Panc1 (cell line): Measurements from ENCODE around the gene TAS2R8. TPM values are rescaled to one million over a fixed set of nuclear protein-coding genes. Genes with fewer than 3 reads are reported as not detected.

Source experiments
- ATAC-seq: fragments of 200-7000 bp; cut with Tn5 transposase; 2 replicates; pipeline ENCODE4 v1.9.1; 2020; ENCODE audit warnings: mild to moderate bottlenecking, moderate library complexity
- BruUV-seq: library from RNA; stranded (reverse); fragments of 400-500 nt; replicated peaks from 2 replicates; lab custom pipeline; 2021; lab: Mats Ljungman, UMichigan
- CTCF ChIA-PET: fragments of 300-600 bp; sonication (Branson Sonifier 250); formaldehyde crosslinking; loops from one replicate; lab custom pipeline; 2022; ENCODE audit warnings: antibody characterized with exemption; lab: Charles Lee
- POLR2A ChIA-PET: fragments of 300-600 bp; sonication (Branson Sonifier 250); formaldehyde crosslinking; loops from one replicate; lab custom pipeline; 2022; ENCODE audit warnings: antibody characterized with exemption; lab: Charles Lee
- DNase-seq: peaks from one replicate; pipeline ENCODE4 v3.0.0-alpha.2; 2010; ENCODE audit warnings: low read depth, low spot score
- H3K27ac ChIP-seq: 2 replicates; pipeline ENCODE4 v1.5.1; 2011; ENCODE audit warnings: mild to moderate bottlenecking, low read length, inconsistent platforms
- H3K27me3 ChIP-seq: fragments of 200-500 bp; sonication (Bioruptor generic); 2 replicates; pipeline ENCODE4 v1.6.0; 2014; ENCODE audit warnings: low read length, inconsistent platforms; ENCODE audit not compliant: control insufficient read depth, insufficient read depth
- H3K36me3 ChIP-seq: fragments of 200-500 bp; sonication (Bioruptor generic); 2 replicates; pipeline ENCODE4 v1.5.1; 2014; ENCODE audit warnings: inconsistent platforms, mild to moderate bottlenecking, low read length, moderate library complexity; ENCODE audit not compliant: control insufficient read depth, insufficient read depth
- H3K4me1 ChIP-seq: 2 replicates; pipeline ENCODE4 v1.5.1; 2011; ENCODE audit warnings: inconsistent platforms, mild to moderate bottlenecking, low read length, moderate library complexity; ENCODE audit not compliant: control insufficient read depth, insufficient read depth
- H3K4me3 ChIP-seq, 2 experiments: 2 replicates each; pipeline ENCODE4 v1.5.1; 2011 to 2012; ENCODE audit warnings: low read depth in 2 of 2, low read length in 2 of 2, mild to moderate bottlenecking in 2 of 2, inconsistent platforms in 1 of 2, moderate library complexity in 1 of 2
- H3K9me3 ChIP-seq: fragments of 200-500 bp; sonication (Bioruptor generic); 2 replicates; pipeline ENCODE4 v1.5.1; 2014; ENCODE audit warnings: low read depth, mild to moderate bottlenecking, inconsistent platforms, low read length, moderate library complexity; ENCODE audit not compliant: control insufficient read depth, insufficient read depth
- POLR2AphosphoS5 ChIP-seq: IDR thresholded peaks from 2 replicates; pipeline ENCODE4 v1.6.1; 2012; ENCODE audit warnings: mild to moderate bottlenecking, low read depth, low read length, moderate library complexity
- SIN3A ChIP-seq: IDR thresholded peaks from 2 replicates; pipeline ENCODE4 v1.6.1; 2012; ENCODE audit warnings: low read depth, mild to moderate bottlenecking, low read length, moderate library complexity, borderline replicate concordance; ENCODE audit not compliant: insufficient read depth
- TCF7L2 ChIP-seq: IDR thresholded peaks from 2 replicates; pipeline ENCODE4 v1.6.1; 2011; ENCODE audit warnings: mild to moderate bottlenecking, low read depth, low read length, inconsistent platforms
- in situ Hi-C: cut with HindIII; loops from 2 replicates; pipeline ENCODE4 v1.10.0; 2016; ENCODE audit warnings: low sequenced_read_pairs, low pct_unique_long_range_greater_than_20kb
- intact Hi-C: fragments of 100-400 bp; cut with micrococcal nuclease; formaldehyde crosslinking; loops from one replicate; pipeline ENCODE4 v1.10.0; 2022; ENCODE audit not compliant: unreplicated experiment
- total RNA-seq: library from RNA; stranded (reverse); gene quantifications from one replicate; pipeline ENCODE4 v1.2.1, GENCODE V29; 2021; ENCODE audit not compliant: unreplicated experiment
- TF ChIP-seq, protein P1 (sequence below), 2 experiments: IDR thresholded peaks; 2 replicates each; pipeline ENCODE4 v1.6.1; 2011 to 2012; ENCODE audit warnings: low read depth in 2 of 2, control low read depth in 1 of 2, low read length in 1 of 2, mild to moderate bottlenecking in 1 of 2, moderate library complexity in 1 of 2; ENCODE audit not compliant: insufficient read depth in 1 of 2
- TF ChIP-seq, protein P2 (sequence below): fragments of 450-650 bp; IDR thresholded peaks from 2 replicates; pipeline ENCODE4 v1.5.1; 2017; ENCODE audit warnings: mild to moderate bottlenecking

The TAS2R8 gene
- total RNA-seq, 1 experiment from 2014 or later: not detected

DNA sequence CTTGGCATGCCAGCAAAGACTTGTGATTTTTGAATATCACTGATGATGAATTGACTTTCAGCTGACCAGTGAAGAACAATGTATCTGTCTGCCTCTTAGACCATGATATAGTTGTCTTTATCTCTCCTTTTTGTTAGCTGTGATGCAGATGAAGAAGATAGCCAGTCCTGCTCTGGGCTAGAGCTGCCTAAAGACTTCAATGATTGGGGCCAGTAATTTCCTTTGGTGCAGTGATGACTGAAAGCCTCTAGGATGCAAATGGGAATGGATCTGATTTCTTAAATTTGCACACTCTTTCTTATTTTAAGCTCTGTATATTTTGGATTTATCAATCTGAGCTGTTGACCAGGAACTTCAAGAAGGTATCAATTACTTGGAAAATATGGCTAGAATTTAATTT, 3.0 kb upstream of the TAS2R8 start, which contains the start of gene TAS2R9:
TSS of gene TAS2R9 (minus strand) at position 101 of the 400 bp plus-strand sequence. CDS start at position 8, 93 bp downstream.
- ChIA-PET CTCF (no interaction called here), POLR2A (no interaction called here)
- BruUV-seq: no TSS peak
- Histone ChIP-seq H3K27me3 (no peaks in the 10 kb centered on the region), H3K4me3 (no peak within 1 kb of the TSS), H3K4me1 (no peaks in the 10 kb centered on the region), H3K9me3 (no peaks in the 10 kb centered on the region), H3K36me3 (no peaks in the 10 kb centered on the region), H3K27ac (no peak within 1 kb of the TSS)
- in situ Hi-C loops: no loop called here
- no peak for TF ChIP-seq SIN3A
- no peak for TF ChIP-seq POLR2AphosphoS5
- TF ChIP-seq, protein P1, sequence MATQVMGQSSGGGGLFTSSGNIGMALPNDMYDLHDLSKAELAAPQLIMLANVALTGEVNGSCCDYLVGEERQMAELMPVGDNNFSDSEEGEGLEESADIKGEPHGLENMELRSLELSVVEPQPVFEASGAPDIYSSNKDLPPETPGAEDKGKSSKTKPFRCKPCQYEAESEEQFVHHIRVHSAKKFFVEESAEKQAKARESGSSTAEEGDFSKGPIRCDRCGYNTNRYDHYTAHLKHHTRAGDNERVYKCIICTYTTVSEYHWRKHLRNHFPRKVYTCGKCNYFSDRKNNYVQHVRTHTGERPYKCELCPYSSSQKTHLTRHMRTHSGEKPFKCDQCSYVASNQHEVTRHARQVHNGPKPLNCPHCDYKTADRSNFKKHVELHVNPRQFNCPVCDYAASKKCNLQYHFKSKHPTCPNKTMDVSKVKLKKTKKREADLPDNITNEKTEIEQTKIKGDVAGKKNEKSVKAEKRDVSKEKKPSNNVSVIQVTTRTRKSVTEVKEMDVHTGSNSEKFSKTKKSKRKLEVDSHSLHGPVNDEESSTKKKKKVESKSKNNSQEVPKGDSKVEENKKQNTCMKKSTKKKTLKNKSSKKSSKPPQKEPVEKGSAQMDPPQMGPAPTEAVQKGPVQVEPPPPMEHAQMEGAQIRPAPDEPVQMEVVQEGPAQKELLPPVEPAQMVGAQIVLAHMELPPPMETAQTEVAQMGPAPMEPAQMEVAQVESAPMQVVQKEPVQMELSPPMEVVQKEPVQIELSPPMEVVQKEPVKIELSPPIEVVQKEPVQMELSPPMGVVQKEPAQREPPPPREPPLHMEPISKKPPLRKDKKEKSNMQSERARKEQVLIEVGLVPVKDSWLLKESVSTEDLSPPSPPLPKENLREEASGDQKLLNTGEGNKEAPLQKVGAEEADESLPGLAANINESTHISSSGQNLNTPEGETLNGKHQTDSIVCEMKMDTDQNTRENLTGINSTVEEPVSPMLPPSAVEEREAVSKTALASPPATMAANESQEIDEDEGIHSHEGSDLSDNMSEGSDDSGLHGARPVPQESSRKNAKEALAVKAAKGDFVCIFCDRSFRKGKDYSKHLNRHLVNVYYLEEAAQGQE (IDR thresholded peaks at IDR 0.05; ENCODE audit: insufficient read depth in 1 of 2, low read depth in 2 of 2, low read length in 1 of 2): no peak
- no peak for TF ChIP-seq TCF7L2
- TF ChIP-seq, protein P2, sequence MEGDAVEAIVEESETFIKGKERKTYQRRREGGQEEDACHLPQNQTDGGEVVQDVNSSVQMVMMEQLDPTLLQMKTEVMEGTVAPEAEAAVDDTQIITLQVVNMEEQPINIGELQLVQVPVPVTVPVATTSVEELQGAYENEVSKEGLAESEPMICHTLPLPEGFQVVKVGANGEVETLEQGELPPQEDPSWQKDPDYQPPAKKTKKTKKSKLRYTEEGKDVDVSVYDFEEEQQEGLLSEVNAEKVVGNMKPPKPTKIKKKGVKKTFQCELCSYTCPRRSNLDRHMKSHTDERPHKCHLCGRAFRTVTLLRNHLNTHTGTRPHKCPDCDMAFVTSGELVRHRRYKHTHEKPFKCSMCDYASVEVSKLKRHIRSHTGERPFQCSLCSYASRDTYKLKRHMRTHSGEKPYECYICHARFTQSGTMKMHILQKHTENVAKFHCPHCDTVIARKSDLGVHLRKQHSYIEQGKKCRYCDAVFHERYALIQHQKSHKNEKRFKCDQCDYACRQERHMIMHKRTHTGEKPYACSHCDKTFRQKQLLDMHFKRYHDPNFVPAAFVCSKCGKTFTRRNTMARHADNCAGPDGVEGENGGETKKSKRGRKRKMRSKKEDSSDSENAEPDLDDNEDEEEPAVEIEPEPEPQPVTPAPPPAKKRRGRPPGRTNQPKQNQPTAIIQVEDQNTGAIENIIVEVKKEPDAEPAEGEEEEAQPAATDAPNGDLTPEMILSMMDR: no peak
- intact Hi-C loops: no loop called here
- no peak for ATAC-seq
- DNase-seq: no peak

DNA sequence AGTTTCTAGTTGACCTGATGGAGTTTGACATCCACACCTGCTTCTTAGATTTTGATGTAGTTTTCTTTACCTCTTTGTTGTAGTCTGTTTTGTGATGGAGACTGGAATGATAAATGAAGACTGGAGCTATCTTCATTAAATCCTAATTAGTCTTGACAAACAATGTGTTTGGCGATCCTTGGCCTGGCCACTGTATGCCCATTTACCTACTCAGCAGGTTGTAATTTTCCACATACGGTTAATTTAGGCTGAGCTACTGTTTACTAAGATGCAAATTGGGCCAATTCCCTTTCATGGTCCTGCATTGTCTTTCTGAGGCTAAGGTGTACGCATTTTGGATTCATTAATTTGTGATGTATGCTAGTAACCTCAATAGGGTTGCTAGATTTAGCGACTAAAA, 4.5 kb downstream of the TAS2R8 start, which contains the start of gene TAS2R7:
TSS of gene TAS2R7 (minus strand) at position 41 of the 400 bp plus-strand sequence. CDS start 57 bp downstream, outside the sequence.
- no peaks in the 10 kb centered on the region for H3K9me3 ChIP-seq
- ChIA-PET POLR2A (no interaction called here), CTCF (no interaction called here)
- no TSS peak for BruUV-seq
- no peaks in the 10 kb centered on the region; the same call in 1 of the 2 replicates for H3K27me3 ChIP-seq
- in situ Hi-C loops (no loop called here), intact Hi-C loops (no loop called here)
- DNase-seq (no peak), ATAC-seq (no peak)
- TF ChIP-seq, protein P2: no peak
- TF ChIP-seq SIN3A (no peak), POLR2AphosphoS5 (no peak), TCF7L2 (no peak)
- TF ChIP-seq, protein P1 (IDR thresholded peaks at IDR 0.05; ENCODE audit: insufficient read depth in 1 of 2, low read depth in 2 of 2, low read length in 1 of 2): no peak
- H3K4me1 ChIP-seq: no peaks in the 10 kb centered on the region
- H3K4me3 ChIP-seq: no peak within 1 kb of the TSS
- no peak within 1 kb of the TSS for H3K27ac ChIP-seq
- H3K36me3 ChIP-seq: no peaks in the 10 kb centered on the region
